CD4-positive, alpha-beta memory T cell (primary cell): ENCODE results near the gene LDHAL6B. TPM values are rescaled to one million over a fixed set of nuclear protein-coding genes. Genes with fewer than 3 reads are reported as not detected.
A peak's percentile ranks its signal among the peaks of the same experiment; 100 is the strongest.

Source experiments
- CTCF ChIA-PET: fragments of 350-600 bp; sonication (Branson Sonifier 250); formaldehyde crosslinking; loops from one replicate; lab custom pipeline; 2021; ENCODE audit warnings: inconsistent platforms; ENCODE audit not compliant: partially characterized antibody; lab: Charles Lee
- POLR2A ChIA-PET: fragments of 350-600 bp; sonication (Branson Sonifier 250); formaldehyde crosslinking; loops from one replicate; lab custom pipeline; 2021; ENCODE audit not compliant: partially characterized antibody; lab: Charles Lee
- DNase-seq, 5 donors: peaks; one replicate each; pipeline versions ENCODE4 v3.0.0 to v3.0.0-alpha.2; 2020 to 2022; ENCODE audit warnings: mixed read lengths in 1 of 5
- H3K27ac ChIP-seq: one replicate; pipeline ENCODE4 v1.7.0; 2013; ENCODE audit warnings: low read depth, low read length
- H3K27me3 ChIP-seq: 2 replicates; pipeline ENCODE4 v1.7.0; 2013; ENCODE audit warnings: mild to moderate bottlenecking, low read length, moderate library complexity; ENCODE audit not compliant: insufficient read depth
- H3K36me3 ChIP-seq: 2 replicates; pipeline ENCODE4 v1.7.0; 2013; ENCODE audit warnings: mild to moderate bottlenecking, low read length, moderate library complexity; ENCODE audit not compliant: insufficient read depth
- H3K4me1 ChIP-seq: 2 replicates; pipeline ENCODE4 v1.7.0; 2013; ENCODE audit warnings: mild to moderate bottlenecking, low read length, moderate library complexity; ENCODE audit not compliant: insufficient read depth
- H3K4me3 ChIP-seq, 2 donors: one replicate each; pipeline ENCODE4 v1.7.0; 2013; ENCODE audit warnings: low read length in 2 of 2, mild to moderate bottlenecking in 1 of 2
- H3K9me3 ChIP-seq, 2 donors: one replicate each; pipeline ENCODE4 v1.7.0; 2013; ENCODE audit warnings: low read length in 2 of 2, control low read depth in 1 of 2; ENCODE audit not compliant: control insufficient read depth in 1 of 2
- H3K27ac Mint-ChIP-seq, 7 donors: one replicate each; pipeline ENCODE4 v1.8.0; 2020 to 2021; ENCODE audit warnings: mixed read lengths in 7 of 7, mild to moderate bottlenecking in 6 of 7, inconsistent platforms in 3 of 7, moderate library complexity in 3 of 7
- H3K27me3 Mint-ChIP-seq, 2 donors: one replicate each; pipeline ENCODE4 v1.8.0; 2020 to 2021; ENCODE audit warnings: mixed read lengths in 2 of 2
- H3K36me3 Mint-ChIP-seq, 2 donors: one replicate each; pipeline ENCODE4 v1.8.0; 2020 to 2021; ENCODE audit warnings: mixed read lengths in 2 of 2, inconsistent platforms in 1 of 2, mild to moderate bottlenecking in 1 of 2
- H3K4me1 Mint-ChIP-seq, 4 donors: one replicate each; pipeline ENCODE4 v1.8.0; 2020 to 2021; ENCODE audit warnings: mixed read lengths in 4 of 4, mild to moderate bottlenecking in 1 of 4
- H3K4me3 Mint-ChIP-seq, 8 donors: one replicate each; pipeline ENCODE4 v1.8.0; 2020 to 2021; ENCODE audit warnings: mixed read lengths in 8 of 8, mild to moderate bottlenecking in 7 of 8, moderate library complexity in 6 of 8, inconsistent platforms in 3 of 8
- H3K9me3 Mint-ChIP-seq, 8 donors: one replicate each; pipeline ENCODE4 v1.8.0; 2020 to 2021; ENCODE audit warnings: mixed read lengths in 8 of 8, mild to moderate bottlenecking in 5 of 8, inconsistent platforms in 3 of 8, moderate library complexity in 1 of 8
- intact Hi-C: fragments of 100-400 bp; cut with micrococcal nuclease; formaldehyde crosslinking; loops from one replicate; pipeline ENCODE4 v1.15.1; 2023
- microRNA-seq: library from miRNA; unstranded; fragments of <30 nt; microRNA quantifications from one replicate; pipeline ENCODE4 v1.2.0, GENCODE V29; 2021; ENCODE audit warnings: borderline replicate concordance, borderline number of aligned reads, borderline microRNAs expressed, mixed read lengths
- polyA plus RNA-seq, 2 donors: library from polyadenylated mRNA; unstranded; fragments of 300-500 nt; fragmentation: Illumina TruSeq; gene quantifications; one replicate each; pipeline ENCODE4 v1.2.3, GENCODE V29; 2021
- total RNA-seq, 2 experiments: library from RNA; stranded (reverse); gene quantifications; one replicate each; pipeline ENCODE4 v1.2.3, GENCODE V29; 2021

LDHAL6B gene
- total and polyA plus RNA-seq, 4 experiments from 2014 or later: not detected

- peaks cover 14% of the 10 kb centered on the region for H3K4me1 ChIP-seq
- no peak overlapping the region for H3K27ac Mint-ChIP-seq
- H3K4me3 Mint-ChIP-seq: no peak overlapping the region
- H3K36me3 Mint-ChIP-seq: no peaks in the 10 kb centered on the region
- no peaks in the 10 kb centered on the region for H3K27me3 Mint-ChIP-seq
- intact Hi-C loops: no loop called here
- DNase-seq: no peak
- ChIA-PET POLR2A (no interaction called here), CTCF (no interaction called here)
- no peaks in the 10 kb centered on the region for H3K9me3 ChIP-seq
- H3K27ac ChIP-seq: no peak overlapping the region
- H3K4me3 ChIP-seq: no peak overlapping the region
- no peaks in the 10 kb centered on the region for H3K27me3 ChIP-seq
- H3K4me1 Mint-ChIP-seq: peaks cover 9 to 14% (median 11%) of the 10 kb centered on the region in 4 donors
- H3K36me3 ChIP-seq: no peaks in the 10 kb centered on the region
- H3K9me3 Mint-ChIP-seq: no peaks in the 10 kb centered on the region
Measured at GRCh38 chr15:59252137-59252536, 45.5 kb downstream of the LDHAL6B start.

GRCh38 chr15:59255680-59256336 lies 49.2 kb downstream of the LDHAL6B start:
- H3K9me3 ChIP-seq: no peaks in the 10 kb centered on the region
- no peaks in the 10 kb centered on the region for H3K36me3 Mint-ChIP-seq
- intact Hi-C loops: no loop called here
- peak overlapping the region in 2 of 8 donors; percentile 22 to 24 for H3K4me3 Mint-ChIP-seq
- no peak overlapping the region for H3K27ac ChIP-seq
- peaks cover 9 to 14% (median 10%) of the 10 kb centered on the region in 4 donors for H3K4me1 Mint-ChIP-seq
- no peaks in the 10 kb centered on the region for H3K9me3 Mint-ChIP-seq
- ChIA-PET CTCF (interaction anchor here (3.0 kb wide), 1 partner anchor 8 kb away, joined by 13 read pairs; no protein-coding TSS in a partner anchor), POLR2A (no interaction called here)
- H3K27ac Mint-ChIP-seq: peak overlapping the region in 5 of 7 donors; percentile 0 to 82 (median 11)
- H3K27me3 ChIP-seq: no peaks in the 10 kb centered on the region
- no peaks in the 10 kb centered on the region for H3K27me3 Mint-ChIP-seq
- H3K4me1 ChIP-seq: peaks cover 13% of the 10 kb centered on the region
- H3K4me3 ChIP-seq: no peak overlapping the region
- DNase-seq: peak; percentile 38 to 67 (median 55)
- no peaks in the 10 kb centered on the region for H3K36me3 ChIP-seq

DNA sequence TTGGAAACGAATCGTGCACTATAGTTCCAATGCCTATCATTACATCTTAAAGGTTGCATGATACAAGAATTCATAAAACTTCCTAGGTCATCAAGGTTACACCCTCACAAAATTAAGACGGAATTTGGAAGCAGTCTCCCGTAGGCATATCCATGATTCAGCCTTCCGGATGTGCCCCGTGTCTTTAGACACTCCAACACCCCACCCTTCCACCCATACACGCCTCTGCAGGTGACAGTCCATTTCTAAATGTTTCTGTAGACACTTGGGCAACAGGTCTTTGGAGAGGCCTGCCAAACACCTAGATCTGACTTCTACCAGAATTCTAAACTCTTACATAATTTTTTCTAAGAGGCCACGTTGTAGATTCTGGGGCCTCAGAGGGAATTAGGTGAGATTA lies 49.8 kb downstream of the LDHAL6B start:
- Mint-ChIP-seq H3K9me3 (no peaks in the 10 kb centered on the region), H3K4me3 (no peak overlapping the region), H3K27ac (peak overlapping the region in 2 of 7 donors; percentile 30 to 43), H3K36me3 (no peaks in the 10 kb centered on the region), H3K27me3 (no peaks in the 10 kb centered on the region), H3K4me1 (peaks cover 8 to 11% (median 9%) of the 10 kb centered on the region in 4 donors)
- ChIA-PET CTCF (interaction anchor here (3.0 kb wide), 1 partner anchor 9 kb away, joined by 13 read pairs; no protein-coding TSS in a partner anchor), POLR2A (no interaction called here)
- peaks cover 9% of the 10 kb centered on the region for H3K4me1 ChIP-seq
- intact Hi-C loops: no loop called here
- H3K4me3 ChIP-seq: no peak overlapping the region
- DNase-seq: no peak
- no peaks in the 10 kb centered on the region for H3K36me3 ChIP-seq
- H3K9me3 ChIP-seq: no peaks in the 10 kb centered on the region
- no peaks in the 10 kb centered on the region for H3K27me3 ChIP-seq
- no peak overlapping the region for H3K27ac ChIP-seq

DNA sequence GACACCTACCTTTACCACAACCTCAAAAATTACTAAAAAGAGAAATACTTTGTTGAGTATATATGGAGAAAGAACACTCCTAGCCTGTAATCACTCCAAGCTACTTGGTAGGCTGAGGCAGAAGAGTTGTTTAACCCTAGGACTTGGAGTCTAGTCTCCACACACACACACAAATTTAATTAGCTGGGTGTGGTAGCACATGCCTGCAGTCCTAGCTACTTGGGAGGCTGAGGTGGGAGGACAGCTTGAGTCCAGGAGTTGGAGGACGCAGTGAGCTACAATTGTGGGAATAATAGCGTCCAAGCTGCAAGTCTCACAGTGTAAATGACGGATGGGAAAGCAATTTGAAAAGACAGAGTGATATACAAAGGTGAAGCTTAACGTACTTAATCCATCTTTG lies 50.5 kb downstream of the LDHAL6B start:
- no peaks in the 10 kb centered on the region for H3K27me3 Mint-ChIP-seq
- no peak overlapping the region for H3K4me3 Mint-ChIP-seq
- Histone ChIP-seq H3K4me1 (peaks cover 9% of the 10 kb centered on the region), H3K27me3 (no peaks in the 10 kb centered on the region), H3K36me3 (no peaks in the 10 kb centered on the region), H3K27ac (no peak overlapping the region), H3K4me3 (no peak overlapping the region), H3K9me3 (no peaks in the 10 kb centered on the region)
- no peak overlapping the region for H3K27ac Mint-ChIP-seq
- H3K4me1 Mint-ChIP-seq: peaks cover 8 to 11% (median 9%) of the 10 kb centered on the region in 4 donors
- ChIA-PET POLR2A (no interaction called here), CTCF (interaction anchor here (3.0 kb wide), 1 partner anchor 9 kb away, joined by 13 read pairs; no protein-coding TSS in a partner anchor)
- DNase-seq: no peak
- intact Hi-C loops: no loop called here
- no peaks in the 10 kb centered on the region for H3K9me3 Mint-ChIP-seq
- no peaks in the 10 kb centered on the region for H3K36me3 Mint-ChIP-seq

Small RNA genes within 50 kb of the gene (microRNA-seq; reads per million reads assigned to microRNA genes)
- gene MIR2116: not detected

Other genes with a start within 250 kb of the LDHAL6B start
- 10 to 100 TPM; 54.9 to 60.9 TPM for gene RNF111, start 219.2 kb upstream of the LDHAL6B start, total RNA-seq
- gene RNF111, start 219.2 kb upstream of the LDHAL6B start, polyA plus RNA-seq: 10 to 100 TPM; 11.1 to 22.2 TPM
- under 1 TPM in 1 of 2 experiments, not detected in 1; 0.44 TPM for gene CCNB2, start 101.7 kb upstream of the LDHAL6B start, total RNA-seq
- not detected for gene CCNB2, start 101.7 kb upstream of the LDHAL6B start, polyA plus RNA-seq
- 1 to 10 TPM; 2.1 to 4.6 TPM for gene MYO1E, start 166.0 kb downstream of the LDHAL6B start, total RNA-seq
- not detected for gene MYO1E, start 166.0 kb downstream of the LDHAL6B start, polyA plus RNA-seq
- not detected for gene FAM81A, start 231.3 kb downstream of the LDHAL6B start, total RNA-seq
- not detected for gene FAM81A, start 231.3 kb downstream of the LDHAL6B start, polyA plus RNA-seq